Thyroid gland (tissue), 4 donors: ENCODE results near the gene STK16. TPM values are rescaled to one million over a fixed set of nuclear protein-coding genes. Genes with fewer than 3 reads are reported as not detected.

ENCODE experiments used
- DNase-seq, 2 donors: peaks; one replicate each; pipeline ENCODE4 v3.0.0-alpha.2; 2019
- H3K27ac ChIP-seq, 3 donors: fragments of 200-600 bp; sonication (generic); 1 replicate in 2 of 3; 2 replicates in 1 of 3; pipeline ENCODE4 v1.5.1; 2016 to 2019; ENCODE audit warnings: mild to moderate bottlenecking in 1 of 3, moderate library complexity in 1 of 3
- H3K27me3 ChIP-seq: fragments of 200-600 bp; sonication (generic); one replicate; pipeline ENCODE4 v1.5.1; 2019
- H3K36me3 ChIP-seq, 2 donors: fragments of 200-600 bp; sonication (generic); one replicate each; pipeline ENCODE4 v1.5.1; 2016 to 2019
- H3K4me1 ChIP-seq, 2 donors: fragments of 200-600 bp; sonication (generic); one replicate each; pipeline ENCODE4 v1.5.1; 2017 to 2019
- H3K4me3 ChIP-seq, 3 donors: fragments of 200-600 bp; sonication (generic); replicated peaks in 1 of 3; 1 replicate in 2 of 3; 2 replicates in 1 of 3; pipeline ENCODE4 v1.5.1; 2016; ENCODE audit warnings: mild to moderate bottlenecking in 1 of 3
- H3K9me3 ChIP-seq: fragments of 200-600 bp; sonication (generic); one replicate; pipeline ENCODE4 v1.5.1; 2017
- CTCF ChIP-seq, 6 experiments: fragments of 200-600 bp in 3 of 6; fragments of 450-650 bp in 3 of 6; sonication (generic) in 3 of 6; IDR thresholded peaks; one replicate each; pipeline ENCODE4 v1.5.1; 2016 to 2019; ENCODE audit warnings: antibody characterized with exemption in 6 of 6, mild to moderate bottlenecking in 2 of 6, inconsistent platforms in 1 of 6, moderate library complexity in 1 of 6
- POLR2A ChIP-seq, 2 donors: fragments of 450-650 bp; IDR thresholded peaks; one replicate each; pipeline ENCODE4 v1.6.1; 2017; ENCODE audit warnings: antibody characterized with exemption in 2 of 2, mild to moderate bottlenecking in 2 of 2, moderate library complexity in 1 of 2
- WGBS, 2 donors: methylation state at CpG; one replicate each; pipeline ENCODE4 v1.1.5; 2017; 5-methylcytosine and 5-hydroxymethylcytosine counted together
- intact Hi-C: fragments of 100-400 bp; cut with DNase I; formaldehyde crosslinking; loops from one replicate; pipeline ENCODE4 v1.15.1; 2023
- total RNA-seq, 4 donors: library from RNA; depleted of rRNA; stranded (reverse); fragments of >200 nt; gene quantifications; one replicate each; pipeline ENCODE4 v1.2.3, GENCODE V29; 2016

The STK16 gene
- total RNA-seq, 4 donors from 2014 or later = 19.5 to 33.0 (median 24.9) TPM

GRCh38 chr2:219280651-219281050 is 35.4 kb downstream of the STK16 start:
- 94% methylated on average over 4 of the region's 4 CpGs for WGBS, 2 donors
- Histone ChIP-seq H3K36me3 (peaks cover 42% of the 10 kb centered on the region in 2 donors), H3K27me3 (no peaks in the 10 kb centered on the region), H3K9me3 (no peaks in the 10 kb centered on the region), H3K4me3 (no peak overlapping the region), H3K27ac (peak overlapping the region in 1 of 3 donors; percentile 32), H3K4me1 (peaks cover 18 to 25% of the 10 kb centered on the region in 2 donors)
- TF ChIP-seq POLR2A (IDR thresholded peaks at IDR 0.05) = no peak
- no peak for TF ChIP-seq CTCF (IDR thresholded peaks at IDR 0.05)
- no peak for DNase-seq
- intact Hi-C loops = loop anchor here (5.0 kb wide), 1 partner anchor 33 kb away; the partner anchor contains the start of genes GLB1L and STK16

GRCh38 chr2:219281588-219281987 is 36.3 kb downstream of the STK16 start:
- TF ChIP-seq CTCF (IDR thresholded peaks at IDR 0.05) (no peak), POLR2A (IDR thresholded peaks at IDR 0.05) (no peak)
- Histone ChIP-seq H3K27me3 (no peaks in the 10 kb centered on the region), H3K9me3 (no peaks in the 10 kb centered on the region), H3K27ac (no peak overlapping the region), H3K4me3 (no peak overlapping the region), H3K4me1 (peaks cover 18 to 25% of the 10 kb centered on the region in 2 donors), H3K36me3 (peaks cover 42% of the 10 kb centered on the region in 2 donors)
- 94% methylated on average over 8 of the region's 8 CpGs for WGBS, 2 donors
- intact Hi-C loops = loop anchor here (5.0 kb wide), 1 partner anchor 34 kb away; the partner anchor contains the start of genes GLB1L and STK16
- no peak for DNase-seq

GRCh38 chr2:219282375-219282774 is 37.1 kb downstream of the STK16 start:
- no peaks in the 10 kb centered on the region for H3K9me3 ChIP-seq
- peaks cover 18 to 24% of the 10 kb centered on the region in 2 donors for H3K4me1 ChIP-seq
- H3K4me3 ChIP-seq = no peak overlapping the region
- no peak for TF ChIP-seq POLR2A (IDR thresholded peaks at IDR 0.05)
- TF ChIP-seq CTCF (IDR thresholded peaks at IDR 0.05) = no peak
- H3K36me3 ChIP-seq = peaks cover 42% of the 10 kb centered on the region in 2 donors
- no peak overlapping the region for H3K27ac ChIP-seq
- DNase-seq = no peak
- intact Hi-C loops = loop anchor here (5.0 kb wide), 1 partner anchor 35 kb away; the partner anchor contains the start of genes GLB1L and STK16
- 91 to 94% methylated on average over 5 of the region's 5 CpGs for WGBS, 2 donors
- H3K27me3 ChIP-seq = no peaks in the 10 kb centered on the region

GRCh38 chr2:219282943-219283581 is 37.8 kb downstream of the STK16 start:
- DNase-seq = no peak
- intact Hi-C loops = loop anchor here (5.0 kb wide), 1 partner anchor 36 kb away; the partner anchor contains the start of genes GLB1L and STK16

More at GRCh38 chr2:219282943-219283581, 37.8 kb downstream of the STK16 start:
- no peak for TF ChIP-seq CTCF (IDR thresholded peaks at IDR 0.05)
- TF ChIP-seq POLR2A (IDR thresholded peaks at IDR 0.05) = no peak
- Histone ChIP-seq H3K27ac (no peak overlapping the region), H3K36me3 (peaks cover 42% of the 10 kb centered on the region in 2 donors), H3K27me3 (no peaks in the 10 kb centered on the region), H3K9me3 (no peaks in the 10 kb centered on the region), H3K4me3 (no peak overlapping the region), H3K4me1 (peaks cover 15 to 17% of the 10 kb centered on the region in 2 donors)
- 92 to 96% methylated on average over 15 to 17 of the region's 17 CpGs for WGBS, 2 donors
